ENCODE measurements around the gene ZNF236.

Gene ZNF236

GRCh38 chr18:76996429-76996828 is 174.1 kb downstream of the ZNF236 start:
- H3K4me3 ChIP-seq (ENCODE audit: low read depth, low read length), result no peak overlapping the region
- DNase-seq (ENCODE audit: low read depth), result no peak
- no peak for TF ChIP-seq CTCF (IDR thresholded peaks at IDR 0.05; ENCODE audit: low read depth, low read length, missing control alignments)

GRCh38 chr18:76997951-76998808 is 175.8 kb downstream of the ZNF236 start:
- TF ChIP-seq CTCF (IDR thresholded peaks at IDR 0.05; ENCODE audit: low read depth, low read length, missing control alignments), result no peak
- DNase-seq (ENCODE audit: low read depth), result no peak
- H3K4me3 ChIP-seq (ENCODE audit: low read depth, low read length), result no peak overlapping the region

- no peak for TF ChIP-seq CTCF (IDR thresholded peaks at IDR 0.05; ENCODE audit: low read depth, low read length, missing control alignments)
- H3K4me3 ChIP-seq (ENCODE audit: low read depth, low read length), result no peak overlapping the region
- no peak for DNase-seq (ENCODE audit: low read depth)
These were observed 176.7 kb downstream of the ZNF236 start for GRCh38 chr18:76999077-76999476.

GRCh38 chr18:77000527-77000926 is 178.2 kb downstream of the ZNF236 start:
- peak; percentile 96 for TF ChIP-seq CTCF (IDR thresholded peaks at IDR 0.05; ENCODE audit: low read depth, low read length, missing control alignments)
- H3K4me3 ChIP-seq (ENCODE audit: low read depth, low read length), result no peak overlapping the region
- DNase-seq (ENCODE audit: low read depth), result no peak

GRCh38 chr18:77001041-77001440 is 178.7 kb downstream of the ZNF236 start:
- H3K4me3 ChIP-seq (ENCODE audit: low read depth, low read length), result no peak overlapping the region
- no peak for DNase-seq (ENCODE audit: low read depth)
- TF ChIP-seq CTCF (IDR thresholded peaks at IDR 0.05; ENCODE audit: low read depth, low read length, missing control alignments), result no peak

- no peak overlapping the region for H3K4me3 ChIP-seq (ENCODE audit: low read depth, low read length)
- TF ChIP-seq CTCF (IDR thresholded peaks at IDR 0.05; ENCODE audit: low read depth, low read length, missing control alignments), result no peak
- no peak for DNase-seq (ENCODE audit: low read depth)
These were observed 179.6 kb downstream of the ZNF236 start for GRCh38 chr18:77001979-77002378.

GRCh38 chr18:77002496-77002895 is 180.1 kb downstream of the ZNF236 start:
- H3K4me3 ChIP-seq (ENCODE audit: low read depth, low read length), result no peak overlapping the region
- TF ChIP-seq CTCF (IDR thresholded peaks at IDR 0.05; ENCODE audit: low read depth, low read length, missing control alignments), result no peak

More at GRCh38 chr18:77002496-77002895, 180.1 kb downstream of the ZNF236 start:
- DNase-seq (ENCODE audit: low read depth), result no peak

Measured in GM12864 (cell line).